Measurements from ENCODE around the gene CCL22.

Gene CCL22

GRCh38 chr16:57347858-57348257 is 10.7 kb upstream of the CCL22 start:
- Histone ChIP-seq H3K4me1 (no peaks in the 10 kb centered on the region), H3K27ac (no peak overlapping the region), H3K4me3 (no peak overlapping the region), H3K27me3 (peaks cover 0 to 3% of the 10 kb centered on the region in 2 donors), H3K36me3 (no peaks in the 10 kb centered on the region), H3K9me3 (no peaks in the 10 kb centered on the region)
- no peak for TF ChIP-seq CTCF (IDR thresholded peaks at IDR 0.05)
- no peak for DNase-seq
- intact Hi-C loops (cut with DNase I; ENCODE audit: low total_unique reads) = no loop called here

GRCh38 chr16:57348327-57348726 is 10.3 kb upstream of the CCL22 start:
- Histone ChIP-seq H3K27me3 (peaks cover 0 to 3% of the 10 kb centered on the region in 2 donors), H3K4me1 (no peaks in the 10 kb centered on the region), H3K9me3 (no peaks in the 10 kb centered on the region), H3K4me3 (no peak overlapping the region), H3K27ac (no peak overlapping the region), H3K36me3 (no peaks in the 10 kb centered on the region)
- intact Hi-C loops (cut with DNase I; ENCODE audit: low total_unique reads) = no loop called here
- DNase-seq = no peak
- TF ChIP-seq CTCF (IDR thresholded peaks at IDR 0.05) = no peak

- Histone ChIP-seq H3K4me1 (no peaks in the 10 kb centered on the region), H3K27ac (no peak overlapping the region), H3K36me3 (no peaks in the 10 kb centered on the region), H3K4me3 (no peak overlapping the region), H3K27me3 (peaks cover 0 to 3% of the 10 kb centered on the region in 2 donors), H3K9me3 (no peaks in the 10 kb centered on the region)
- intact Hi-C loops (cut with DNase I; ENCODE audit: low total_unique reads) = no loop called here
- no peak for DNase-seq
- no peak for TF ChIP-seq CTCF (IDR thresholded peaks at IDR 0.05)
These were observed 9.2 kb upstream of the CCL22 start for GRCh38 chr16:57349212-57350031.

GRCh38 chr16:57352636-57353047 is 5.9 kb upstream of the CCL22 start:
- Histone ChIP-seq H3K4me3 (no peak overlapping the region), H3K36me3 (no peaks in the 10 kb centered on the region), H3K27me3 (peaks cover 0 to 3% of the 10 kb centered on the region in 2 donors), H3K27ac (no peak overlapping the region), H3K9me3 (no peaks in the 10 kb centered on the region), H3K4me1 (no peaks in the 10 kb centered on the region)
- TF ChIP-seq CTCF (IDR thresholded peaks at IDR 0.05) = no peak
- intact Hi-C loops (cut with DNase I; ENCODE audit: low total_unique reads) = no loop called here
- DNase-seq = no peak

GRCh38 chr16:57354311-57354710 is 4.3 kb upstream of the CCL22 start:
- Histone ChIP-seq H3K36me3 (no peaks in the 10 kb centered on the region), H3K27ac (no peak overlapping the region), H3K4me1 (no peaks in the 10 kb centered on the region), H3K27me3 (no peaks in the 10 kb centered on the region), H3K9me3 (no peaks in the 10 kb centered on the region), H3K4me3 (no peak overlapping the region)
- no peak for TF ChIP-seq CTCF (IDR thresholded peaks at IDR 0.05)
- intact Hi-C loops (cut with DNase I; ENCODE audit: low total_unique reads) = no loop called here
- no peak for DNase-seq

Data from tibial artery (tissue), 4 donors.